Amygdala (tissue), 56 donors: ENCODE measurements around the gene HOXB2.
"Not testable (repeated sequence)": the region's sequence is repeated elsewhere in the genome, so short reads cannot be mapped to it uniquely, and the experiment has no call there.

Experiments
- DNase-seq, 56 donors: peaks; one replicate each; lab custom pipeline; 2025; lab: John Stamatoyannopoulos, UW

The HOXB2 gene

GRCh38 chr17:48526608-48527546 is 18.0 kb downstream of the HOXB2 start:
- no peak for DNase-seq

GRCh38 chr17:48523010-48523409 is 21.9 kb downstream of the HOXB2 start:
- no peak for DNase-seq

GRCh38 chr17:48522031-48522653 is 22.8 kb downstream of the HOXB2 start:
- DNase-seq = no peak

GRCh38 chr17:48520631-48521079 is 24.3 kb downstream of the HOXB2 start:
- DNase-seq = no peak

GRCh38 chr17:48519427-48519826 is 25.5 kb downstream of the HOXB2 start:
- DNase-seq = no peak

- DNase-seq = no peak
Measured at GRCh38 chr17:48517478-48517877, 27.4 kb downstream of the HOXB2 start.

- no peak for DNase-seq
Measured at GRCh38 chr17:48515925-48516900, 28.7 kb downstream of the HOXB2 start.

GRCh38 chr17:48514477-48514876 is 30.4 kb downstream of the HOXB2 start:
- DNase-seq = no peak

GRCh38 chr17:48513666-48514455 is 31.0 kb downstream of the HOXB2 start:
- no peak for DNase-seq

- DNase-seq = no peak
Measured at GRCh38 chr17:48513097-48513496, 31.8 kb downstream of the HOXB2 start.

GRCh38 chr17:48510761-48511604 is 33.9 kb downstream of the HOXB2 start:
- DNase-seq = no peak

GRCh38 chr17:48510381-48510760 is 34.5 kb downstream of the HOXB2 start:
- no peak for DNase-seq

- DNase-seq = not testable (repeated sequence)
Measured at GRCh38 chr17:48509708-48510107, 35.2 kb downstream of the HOXB2 start.

GRCh38 chr17:48506246-48506645 is 38.7 kb downstream of the HOXB2 start:
- no peak for DNase-seq

- no peak for DNase-seq
Measured at GRCh38 chr17:48505788-48506187, 39.1 kb downstream of the HOXB2 start.

GRCh38 chr17:48504953-48505352 is 40.0 kb downstream of the HOXB2 start:
- no peak for DNase-seq

- DNase-seq = no peak
Measured at GRCh38 chr17:48503747-48504146, 41.2 kb downstream of the HOXB2 start.

- DNase-seq = no peak
Measured at GRCh38 chr17:48502901-48503300, 42.0 kb downstream of the HOXB2 start.

- DNase-seq = no peak
Measured at GRCh38 chr17:48502312-48502711, 42.6 kb downstream of the HOXB2 start.
